GM20000 (cell line): ENCODE results near the gene MYO18B.

ENCODE experiments used
- DNase-seq: peaks from one replicate; pipeline ENCODE4 v3.0.0; 2012; ENCODE audit warnings: low spot score
- CTCF ChIP-seq: IDR thresholded peaks from 2 replicates; pipeline ENCODE4 v1.5.1; 2012; ENCODE audit warnings: mild to moderate bottlenecking, control low read depth; ENCODE audit errors: extremely low read depth, missing control alignments

MYO18B gene

GRCh38 chr22:25940479-25940878, 198.5 kb downstream of the MYO18B start:
- no peak for TF ChIP-seq CTCF
- DNase-seq, result no peak

- no peak for TF ChIP-seq CTCF
- no peak for DNase-seq
Observed at GRCh38 chr22:25941365-25941960, 199.5 kb downstream of the MYO18B start.

GRCh38 chr22:25942115-25942855, 200.3 kb downstream of the MYO18B start:
- no peak for TF ChIP-seq CTCF
- DNase-seq, result no peak

GRCh38 chr22:25942856-25943411, 200.9 kb downstream of the MYO18B start:
- no peak for TF ChIP-seq CTCF
- no peak for DNase-seq

- TF ChIP-seq CTCF, result no peak
- DNase-seq, result peak; percentile 77
Observed at GRCh38 chr22:25950111-25950510, 208.1 kb downstream of the MYO18B start.

- no peak for DNase-seq
- no peak for TF ChIP-seq CTCF
Observed at GRCh38 chr22:25953276-25953675, 211.3 kb downstream of the MYO18B start.

GRCh38 chr22:25953919-25954318, 211.9 kb downstream of the MYO18B start:
- no peak for DNase-seq
- no peak for TF ChIP-seq CTCF
